HepG2 (cell line): ENCODE data around the gene ARMC2.

Experiments
- HOXA7 ChIP-seq: sonication (generic); formaldehyde crosslinking; IDR thresholded peaks from 2 replicates; pipeline ENCODE4 v1.8.1; 2022; ENCODE audit warnings: mild to moderate bottlenecking, missing genetic modification reagents, moderate library complexity
- RERE ChIP-seq: IDR thresholded peaks from 2 replicates; pipeline ENCODE4 v1.6.1; 2016; ENCODE audit warnings: low read depth, missing genetic modification reagents, missing compliant biosample characterization
- ZNF282 ChIP-seq: fragments of 450-650 bp; IDR thresholded peaks from 2 replicates; pipeline ENCODE4 v1.6.1; 2018; ENCODE audit not compliant: partially characterized antibody
- ZNF318 ChIP-seq: sonication (generic); formaldehyde crosslinking; IDR thresholded peaks from 2 replicates; pipeline ENCODE4 v1.4.0; 2020; ENCODE audit warnings: mild to moderate bottlenecking, missing genetic modification reagents
- TF ChIP-seq, protein P1 (sequence below): sonication (generic); formaldehyde crosslinking; IDR thresholded peaks from 2 replicates; pipeline ENCODE4 v1.4.0; 2020; ENCODE audit warnings: missing genetic modification reagents

DNA sequence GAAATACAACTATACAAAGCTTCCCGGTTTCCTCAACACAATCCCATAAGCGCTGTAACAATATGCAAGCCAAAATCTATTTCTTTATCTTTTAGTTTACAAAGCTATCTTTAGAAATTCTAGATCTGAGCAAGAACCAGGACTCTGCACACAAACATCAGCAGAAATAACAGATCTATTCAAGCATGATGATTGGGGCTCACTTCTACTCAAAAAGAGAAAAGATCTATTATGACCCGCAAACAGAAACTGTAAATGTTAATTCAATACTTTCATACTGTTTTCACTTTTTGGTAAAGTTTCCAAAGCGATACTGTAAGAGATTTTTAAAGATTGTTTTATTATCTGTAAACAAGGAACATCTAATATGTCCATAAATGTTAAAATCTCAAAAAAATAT is 159.8 kb downstream of the ARMC2 start:
- TF ChIP-seq RERE (no peak), HOXA7 (CRISPR knock-in tag) (no peak), ZNF282 (no peak), ZNF318 (no peak)
- TF ChIP-seq, protein P1, sequence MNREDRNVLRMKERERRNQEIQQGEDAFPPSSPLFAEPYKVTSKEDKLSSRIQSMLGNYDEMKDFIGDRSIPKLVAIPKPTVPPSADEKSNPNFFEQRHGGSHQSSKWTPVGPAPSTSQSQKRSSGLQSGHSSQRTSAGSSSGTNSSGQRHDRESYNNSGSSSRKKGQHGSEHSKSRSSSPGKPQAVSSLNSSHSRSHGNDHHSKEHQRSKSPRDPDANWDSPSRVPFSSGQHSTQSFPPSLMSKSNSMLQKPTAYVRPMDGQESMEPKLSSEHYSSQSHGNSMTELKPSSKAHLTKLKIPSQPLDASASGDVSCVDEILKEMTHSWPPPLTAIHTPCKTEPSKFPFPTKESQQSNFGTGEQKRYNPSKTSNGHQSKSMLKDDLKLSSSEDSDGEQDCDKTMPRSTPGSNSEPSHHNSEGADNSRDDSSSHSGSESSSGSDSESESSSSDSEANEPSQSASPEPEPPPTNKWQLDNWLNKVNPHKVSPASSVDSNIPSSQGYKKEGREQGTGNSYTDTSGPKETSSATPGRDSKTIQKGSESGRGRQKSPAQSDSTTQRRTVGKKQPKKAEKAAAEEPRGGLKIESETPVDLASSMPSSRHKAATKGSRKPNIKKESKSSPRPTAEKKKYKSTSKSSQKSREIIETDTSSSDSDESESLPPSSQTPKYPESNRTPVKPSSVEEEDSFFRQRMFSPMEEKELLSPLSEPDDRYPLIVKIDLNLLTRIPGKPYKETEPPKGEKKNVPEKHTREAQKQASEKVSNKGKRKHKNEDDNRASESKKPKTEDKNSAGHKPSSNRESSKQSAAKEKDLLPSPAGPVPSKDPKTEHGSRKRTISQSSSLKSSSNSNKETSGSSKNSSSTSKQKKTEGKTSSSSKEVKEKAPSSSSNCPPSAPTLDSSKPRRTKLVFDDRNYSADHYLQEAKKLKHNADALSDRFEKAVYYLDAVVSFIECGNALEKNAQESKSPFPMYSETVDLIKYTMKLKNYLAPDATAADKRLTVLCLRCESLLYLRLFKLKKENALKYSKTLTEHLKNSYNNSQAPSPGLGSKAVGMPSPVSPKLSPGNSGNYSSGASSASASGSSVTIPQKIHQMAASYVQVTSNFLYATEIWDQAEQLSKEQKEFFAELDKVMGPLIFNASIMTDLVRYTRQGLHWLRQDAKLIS (CRISPR knock-in tag), result no peak
